Activated CD4-positive, alpha-beta T cell treated with anti-CD3 and anti-CD28 coated beads, Interleukin-2, amount 10 ng/mL, durations not matched to agents 7 days and 5 days (primary cell): ENCODE measurements around the gene TRPM5. TPM values are rescaled to one million over a fixed set of nuclear protein-coding genes. Genes with fewer than 3 reads are reported as not detected.

Source experiments
- CTCF ChIA-PET: fragments of 350-600 bp; sonication (Branson Sonifier 250); formaldehyde crosslinking; loops from one replicate; lab custom pipeline; 2021; ENCODE audit warnings: antibody characterized with exemption; lab: Charles Lee
- POLR2A ChIA-PET: fragments of 350-600 bp; sonication (Branson Sonifier 250); formaldehyde crosslinking; loops from one replicate; lab custom pipeline; 2021; ENCODE audit warnings: antibody characterized with exemption; lab: Charles Lee
- DNase-seq: peaks from one replicate; pipeline ENCODE4 v3.0.0-alpha.2; 2020
- H3K27ac Mint-ChIP-seq: one replicate; pipeline ENCODE4 v1.8.0; 2021; ENCODE audit warnings: mild to moderate bottlenecking, moderate library complexity, mixed read lengths
- H3K27me3 Mint-ChIP-seq: one replicate; pipeline ENCODE4 v1.8.0; 2021; ENCODE audit warnings: mixed read lengths
- H3K36me3 Mint-ChIP-seq: one replicate; pipeline ENCODE4 v1.8.0; 2021; ENCODE audit warnings: low read depth, mixed read lengths
- H3K4me1 Mint-ChIP-seq: one replicate; pipeline ENCODE4 v1.8.0; 2021; ENCODE audit warnings: mixed read lengths
- H3K4me3 Mint-ChIP-seq: one replicate; pipeline ENCODE4 v1.8.0; 2021; ENCODE audit warnings: mild to moderate bottlenecking, moderate library complexity, mixed read lengths
- H3K9me3 Mint-ChIP-seq: one replicate; pipeline ENCODE4 v1.8.0; 2021; ENCODE audit warnings: mixed read lengths
- total RNA-seq, 2 experiments: library from RNA; stranded (reverse); gene quantifications; one replicate each; pipeline ENCODE4 v1.2.3, GENCODE V29; 2021

The TRPM5 gene
- total RNA-seq, 2 experiments from 2014 or later, result 0.07 TPM; not detected in 1

- Mint-ChIP-seq H3K36me3 (no peaks in the 10 kb centered on the region), H3K27me3 (no peaks in the 10 kb centered on the region), H3K4me1 (peaks cover 48% of the 10 kb centered on the region), H3K27ac (peak overlapping the region; percentile 77), H3K4me3 (peak overlapping the region; percentile 60), H3K9me3 (peaks cover 4% of the 10 kb centered on the region)
- ChIA-PET CTCF (interaction anchor here (1.0 to 1.6 kb wide), 4 partner anchors 9 to 30 kb away, joined by 3 to 6 read pairs (median 4); no protein-coding TSS in a partner anchor), POLR2A (interaction anchor here (0.9 kb wide), 1 partner anchor 11 kb away, joined by 4 read pairs; no protein-coding TSS in a partner anchor)
- peak; percentile 83 for DNase-seq
These were observed 22.8 kb upstream of the TRPM5 start for GRCh38 chr11:2466869-2467694.

- H3K36me3 Mint-ChIP-seq, result no peaks in the 10 kb centered on the region
- peak overlapping the region; percentile 60 for H3K4me3 Mint-ChIP-seq
- H3K27ac Mint-ChIP-seq, result peak overlapping the region; percentile 77
- H3K4me1 Mint-ChIP-seq, result peaks cover 39% of the 10 kb centered on the region
- no peak for DNase-seq
- CTCF ChIA-PET, result interaction anchor here (1.0 to 1.4 kb wide), 3 partner anchors 8 to 161 kb away, joined by 3 to 6 read pairs (median 5); no protein-coding TSS in a partner anchor
- H3K27me3 Mint-ChIP-seq, result no peaks in the 10 kb centered on the region
- POLR2A ChIA-PET, result interaction anchor here (0.9 kb wide), 1 partner anchor 10 kb away, joined by 4 read pairs; no protein-coding TSS in a partner anchor
- H3K9me3 Mint-ChIP-seq, result no peaks in the 10 kb centered on the region
These were observed 21.9 kb upstream of the TRPM5 start for GRCh38 chr11:2466069-2466801.

- no peaks in the 10 kb centered on the region for H3K36me3 Mint-ChIP-seq
These were observed 21.1 kb upstream of the TRPM5 start for GRCh38 chr11:2465202-2466068.

GRCh38 chr11:2464451-2465165 lies 20.3 kb upstream of the TRPM5 start:
- ChIA-PET CTCF (interaction anchor here (0.9 to 1.4 kb wide), 3 partner anchors 10 to 159 kb away, joined by 3 to 5 read pairs (median 5); no protein-coding TSS in a partner anchor), POLR2A (no interaction called here)
- no peaks in the 10 kb centered on the region for H3K36me3 Mint-ChIP-seq
- peaks cover 35% of the 10 kb centered on the region for H3K4me1 Mint-ChIP-seq
- no peaks in the 10 kb centered on the region for H3K27me3 Mint-ChIP-seq
- no peak overlapping the region for H3K27ac Mint-ChIP-seq
- no peak overlapping the region for H3K4me3 Mint-ChIP-seq
- no peak for DNase-seq
- no peaks in the 10 kb centered on the region for H3K9me3 Mint-ChIP-seq

More at GRCh38 chr11:2465202-2466068, 21.1 kb upstream of the TRPM5 start:
- Mint-ChIP-seq H3K4me1 (peaks cover 38% of the 10 kb centered on the region), H3K4me3 (no peak overlapping the region), H3K27me3 (no peaks in the 10 kb centered on the region), H3K9me3 (no peaks in the 10 kb centered on the region), H3K27ac (no peak overlapping the region)
- POLR2A ChIA-PET, result no interaction called here
- no peak for DNase-seq
- CTCF ChIA-PET, result interaction anchor here (0.9 to 1.4 kb wide), 3 partner anchors 9 to 160 kb away, joined by 3 to 5 read pairs (median 5); no protein-coding TSS in a partner anchor

- H3K27ac Mint-ChIP-seq, result no peak overlapping the region
- ChIA-PET POLR2A (no interaction called here), CTCF (interaction anchor here (0.5 kb wide), 1 partner anchor 752 kb away, joined by 3 read pairs; no protein-coding TSS in a partner anchor)
- DNase-seq, result no peak
- H3K36me3 Mint-ChIP-seq, result no peaks in the 10 kb centered on the region
- no peaks in the 10 kb centered on the region for H3K9me3 Mint-ChIP-seq
- H3K27me3 Mint-ChIP-seq, result no peaks in the 10 kb centered on the region
- H3K4me3 Mint-ChIP-seq, result no peak overlapping the region
- H3K4me1 Mint-ChIP-seq, result peaks cover 30% of the 10 kb centered on the region
These were observed 19.5 kb upstream of the TRPM5 start for GRCh38 chr11:2463766-2464277.

GRCh38 chr11:2462986-2463765 lies 18.9 kb upstream of the TRPM5 start:
- peaks cover 24% of the 10 kb centered on the region for H3K4me1 Mint-ChIP-seq
- peak overlapping the region; percentile 36 for H3K27ac Mint-ChIP-seq
- DNase-seq, result no peak
- no peak overlapping the region for H3K4me3 Mint-ChIP-seq
- no peaks in the 10 kb centered on the region for H3K36me3 Mint-ChIP-seq
- CTCF ChIA-PET, result interaction anchor here (0.5 kb wide), 1 partner anchor 751 kb away, joined by 3 read pairs; no protein-coding TSS in a partner anchor
- no peaks in the 10 kb centered on the region for H3K27me3 Mint-ChIP-seq
- POLR2A ChIA-PET, result no interaction called here
- no peaks in the 10 kb centered on the region for H3K9me3 Mint-ChIP-seq

DNA sequence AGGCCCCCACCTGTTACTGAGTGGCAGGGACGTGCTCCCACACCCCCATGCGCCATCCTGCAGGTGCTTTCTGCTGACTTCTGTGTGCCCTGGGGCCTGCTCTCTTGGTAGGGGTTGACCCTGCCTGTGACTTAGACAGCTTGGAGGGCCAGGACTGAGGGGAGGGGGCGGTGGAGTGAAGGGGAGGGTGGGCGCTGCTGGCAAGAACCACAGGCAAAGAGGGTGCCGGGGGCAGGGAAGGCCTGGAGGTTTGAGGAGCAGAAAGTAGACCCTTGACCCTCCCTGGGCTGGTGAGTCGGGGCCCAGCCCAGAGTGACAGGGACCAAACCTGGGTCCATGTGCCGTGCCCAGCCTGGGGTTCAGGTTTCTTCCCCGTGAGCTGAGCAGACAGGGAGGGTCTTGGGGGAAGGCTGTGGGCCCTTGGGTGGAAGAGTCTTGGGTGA lies 18.2 kb upstream of the TRPM5 start:
- ChIA-PET CTCF (no interaction called here), POLR2A (no interaction called here)
- Mint-ChIP-seq H3K36me3 (no peaks in the 10 kb centered on the region), H3K9me3 (no peaks in the 10 kb centered on the region), H3K27me3 (no peaks in the 10 kb centered on the region), H3K4me1 (peaks cover 18% of the 10 kb centered on the region), H3K27ac (peak overlapping the region; percentile 36), H3K4me3 (no peak overlapping the region)
- no peak for DNase-seq

GRCh38 chr11:2461956-2462542 lies 17.7 kb upstream of the TRPM5 start:
- Mint-ChIP-seq H3K4me3 (no peak overlapping the region), H3K36me3 (no peaks in the 10 kb centered on the region), H3K4me1 (peaks cover 13% of the 10 kb centered on the region), H3K27me3 (no peaks in the 10 kb centered on the region), H3K27ac (no peak overlapping the region), H3K9me3 (no peaks in the 10 kb centered on the region)
- ChIA-PET CTCF (interaction anchor here (1.2 kb wide), 1 partner anchor 71 kb away, joined by 3 read pairs; no protein-coding TSS in a partner anchor), POLR2A (no interaction called here)
- DNase-seq, result no peak

GRCh38 chr11:2461253-2461955 lies 17.1 kb upstream of the TRPM5 start:
- no peaks in the 10 kb centered on the region for H3K36me3 Mint-ChIP-seq
- no peaks in the 10 kb centered on the region for H3K27me3 Mint-ChIP-seq
- H3K4me3 Mint-ChIP-seq, result no peak overlapping the region
- ChIA-PET POLR2A (no interaction called here), CTCF (interaction anchor here (1.2 kb wide), 1 partner anchor 71 kb away, joined by 3 read pairs; no protein-coding TSS in a partner anchor)
- H3K9me3 Mint-ChIP-seq, result no peaks in the 10 kb centered on the region
- no peak overlapping the region for H3K27ac Mint-ChIP-seq
- H3K4me1 Mint-ChIP-seq, result peaks cover 7% of the 10 kb centered on the region
- no peak for DNase-seq
